ENCODE data around the gene FSHR.

DNA sequence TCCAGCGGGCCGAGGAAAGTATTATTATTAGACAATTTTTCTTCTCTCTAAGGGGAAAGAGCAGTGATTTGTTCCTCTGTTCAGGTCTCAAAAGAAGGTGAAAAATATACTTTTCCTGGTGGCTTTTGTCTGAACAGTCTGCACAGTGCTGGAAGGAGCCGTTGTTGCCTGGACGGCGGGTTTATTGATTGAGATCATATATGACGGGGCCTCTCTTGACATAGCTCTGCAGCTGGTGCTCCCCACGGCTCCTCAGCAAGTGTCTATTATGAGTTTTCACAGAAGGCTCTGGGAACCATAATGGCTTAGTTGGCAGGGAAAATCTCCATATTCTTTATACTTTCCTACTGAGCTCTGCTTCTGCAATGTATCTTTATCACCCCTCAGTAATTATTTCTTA lies 42.9 kb downstream of the FSHR start:
- TF ChIP-seq, protein P1, sequence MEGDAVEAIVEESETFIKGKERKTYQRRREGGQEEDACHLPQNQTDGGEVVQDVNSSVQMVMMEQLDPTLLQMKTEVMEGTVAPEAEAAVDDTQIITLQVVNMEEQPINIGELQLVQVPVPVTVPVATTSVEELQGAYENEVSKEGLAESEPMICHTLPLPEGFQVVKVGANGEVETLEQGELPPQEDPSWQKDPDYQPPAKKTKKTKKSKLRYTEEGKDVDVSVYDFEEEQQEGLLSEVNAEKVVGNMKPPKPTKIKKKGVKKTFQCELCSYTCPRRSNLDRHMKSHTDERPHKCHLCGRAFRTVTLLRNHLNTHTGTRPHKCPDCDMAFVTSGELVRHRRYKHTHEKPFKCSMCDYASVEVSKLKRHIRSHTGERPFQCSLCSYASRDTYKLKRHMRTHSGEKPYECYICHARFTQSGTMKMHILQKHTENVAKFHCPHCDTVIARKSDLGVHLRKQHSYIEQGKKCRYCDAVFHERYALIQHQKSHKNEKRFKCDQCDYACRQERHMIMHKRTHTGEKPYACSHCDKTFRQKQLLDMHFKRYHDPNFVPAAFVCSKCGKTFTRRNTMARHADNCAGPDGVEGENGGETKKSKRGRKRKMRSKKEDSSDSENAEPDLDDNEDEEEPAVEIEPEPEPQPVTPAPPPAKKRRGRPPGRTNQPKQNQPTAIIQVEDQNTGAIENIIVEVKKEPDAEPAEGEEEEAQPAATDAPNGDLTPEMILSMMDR (IDR thresholded peaks at IDR 0.05) = no peak
- TF ChIP-seq EZH2 (IDR thresholded peaks at IDR 0.05) (no peak), EZH2phosphoT487 (IDR thresholded peaks at IDR 0.05) (no peak)
